ENCODE data around the gene SND1. TPM values are rescaled to one million over a fixed set of nuclear protein-coding genes. Genes with fewer than 3 reads are reported as not detected.

The SND1 gene
- polyA plus RNA-seq, 3 donors: 46.5 to 97.3 (median 79.8) TPM

GRCh38 chr7:127794551-127794950 is 142.6 kb downstream of the SND1 start:
- Mint-ChIP-seq H3K27me3 (ENCODE audit: low read depth in 3 of 3) (no peaks in the 10 kb centered on the region), H3K9me3 (no peaks in the 10 kb centered on the region), H3K36me3 (no peaks in the 10 kb centered on the region), H3K27ac (peak overlapping the region in 3 of 7 donors; percentile 55 to 74 (median 63)), H3K4me1 (peaks cover 73% of the 10 kb centered on the region), H3K4me3 (no peak overlapping the region)
- Histone ChIP-seq H3K4me1 (ENCODE audit: control insufficient read depth in 1 of 2, insufficient read depth in 2 of 2, low read length in 2 of 2) (peaks cover 61 to 63% of the 10 kb centered on the region in 2 donors), H3K27me3 (ENCODE audit: control insufficient read depth in 2 of 2, insufficient read depth in 2 of 2, low read length in 2 of 2) (no peaks in the 10 kb centered on the region), H3K9me3 (replicated peaks in 1 of 2; ENCODE audit: control insufficient read depth in 1 of 2, insufficient read depth in 1 of 2, low read length in 2 of 2) (no peaks in the 10 kb centered on the region), H4K20me1 (ENCODE audit: insufficient read depth, low read length) (peaks cover 84% of the 10 kb centered on the region), H3K27ac (ENCODE audit: low read depth in 1 of 2, low read length in 2 of 2) (no peak overlapping the region), H2AFZ (ENCODE audit: insufficient read depth, low read depth, low read length, poor library complexity, severe bottlenecking) (no peak overlapping the region), H3K9ac (ENCODE audit: insufficient read depth, low read length, poor library complexity, severe bottlenecking) (no peak overlapping the region), H3K36me3 (replicated peaks in 1 of 2; ENCODE audit: control insufficient read depth in 1 of 2, insufficient read depth in 2 of 2, low read length in 2 of 2) (no peaks in the 10 kb centered on the region), H3K79me2 (ENCODE audit: insufficient read depth, low read length) (peaks cover 85% of the 10 kb centered on the region), H3K4me3 (replicated peaks in 1 of 3; ENCODE audit: low read depth in 2 of 3, low read length in 3 of 3) (no peak overlapping the region), H3K4me2 (replicated peaks; ENCODE audit: extremely low read depth, low read length, poor library complexity, severe bottlenecking) (no peak overlapping the region)
- TF ChIP-seq, protein P1, sequence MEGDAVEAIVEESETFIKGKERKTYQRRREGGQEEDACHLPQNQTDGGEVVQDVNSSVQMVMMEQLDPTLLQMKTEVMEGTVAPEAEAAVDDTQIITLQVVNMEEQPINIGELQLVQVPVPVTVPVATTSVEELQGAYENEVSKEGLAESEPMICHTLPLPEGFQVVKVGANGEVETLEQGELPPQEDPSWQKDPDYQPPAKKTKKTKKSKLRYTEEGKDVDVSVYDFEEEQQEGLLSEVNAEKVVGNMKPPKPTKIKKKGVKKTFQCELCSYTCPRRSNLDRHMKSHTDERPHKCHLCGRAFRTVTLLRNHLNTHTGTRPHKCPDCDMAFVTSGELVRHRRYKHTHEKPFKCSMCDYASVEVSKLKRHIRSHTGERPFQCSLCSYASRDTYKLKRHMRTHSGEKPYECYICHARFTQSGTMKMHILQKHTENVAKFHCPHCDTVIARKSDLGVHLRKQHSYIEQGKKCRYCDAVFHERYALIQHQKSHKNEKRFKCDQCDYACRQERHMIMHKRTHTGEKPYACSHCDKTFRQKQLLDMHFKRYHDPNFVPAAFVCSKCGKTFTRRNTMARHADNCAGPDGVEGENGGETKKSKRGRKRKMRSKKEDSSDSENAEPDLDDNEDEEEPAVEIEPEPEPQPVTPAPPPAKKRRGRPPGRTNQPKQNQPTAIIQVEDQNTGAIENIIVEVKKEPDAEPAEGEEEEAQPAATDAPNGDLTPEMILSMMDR (IDR thresholded peaks at IDR 0.05): no peak
- DNase-seq: no peak
- WGBS (ENCODE audit: insufficient coverage): no CpG with 5 or more reads among the region's 4 CpGs
- intact Hi-C loops (cut with micrococcal nuclease): no loop called here

DNA sequence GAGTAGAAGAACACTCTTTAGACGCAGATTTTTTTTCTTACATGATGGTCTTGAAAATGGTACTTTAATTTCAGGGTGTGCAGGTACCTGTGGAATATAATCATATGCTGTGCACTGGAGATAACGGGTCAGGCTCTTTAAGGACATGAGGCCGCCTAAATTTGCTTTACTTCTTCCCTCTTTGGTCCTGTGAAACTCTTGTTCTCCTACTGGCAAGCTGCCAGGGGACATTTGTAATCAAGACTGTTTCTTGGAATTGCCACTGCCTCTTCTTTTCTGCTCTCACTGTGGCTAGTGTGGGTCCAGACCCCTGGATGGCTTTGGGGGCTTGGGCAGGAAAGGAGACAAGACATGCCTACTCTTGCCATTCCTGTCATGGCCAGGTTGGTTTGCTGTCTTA is 146.0 kb downstream of the SND1 start:
- H3K9ac ChIP-seq (ENCODE audit: insufficient read depth, low read length, poor library complexity, severe bottlenecking): no peak overlapping the region
- Mint-ChIP-seq H3K4me3 (no peak overlapping the region), H3K36me3 (no peaks in the 10 kb centered on the region), H3K27ac (peak overlapping the region in 1 of 7 donors; percentile 72), H3K9me3 (no peaks in the 10 kb centered on the region), H3K4me1 (peaks cover 40% of the 10 kb centered on the region), H3K27me3 (ENCODE audit: low read depth in 3 of 3) (no peaks in the 10 kb centered on the region)
- no peaks in the 10 kb centered on the region for H3K9me3 ChIP-seq (replicated peaks in 1 of 2; ENCODE audit: control insufficient read depth in 1 of 2, insufficient read depth in 1 of 2, low read length in 2 of 2)
- peak overlapping the region in 1 of 2 donors; percentile 14 for H3K27ac ChIP-seq (ENCODE audit: low read depth in 1 of 2, low read length in 2 of 2)
- TF ChIP-seq, protein P1 (IDR thresholded peaks at IDR 0.05): no peak
- no peak overlapping the region for H3K4me2 ChIP-seq (replicated peaks; ENCODE audit: extremely low read depth, low read length, poor library complexity, severe bottlenecking)
- H3K4me3 ChIP-seq (replicated peaks in 1 of 3; ENCODE audit: low read depth in 2 of 3, low read length in 3 of 3): no peak overlapping the region
- H3K4me1 ChIP-seq (ENCODE audit: control insufficient read depth in 1 of 2, insufficient read depth in 2 of 2, low read length in 2 of 2): peaks cover 29 to 31% of the 10 kb centered on the region in 2 donors
- peaks cover 94% of the 10 kb centered on the region for H3K79me2 ChIP-seq (ENCODE audit: insufficient read depth, low read length)
- H2AFZ ChIP-seq (ENCODE audit: insufficient read depth, low read depth, low read length, poor library complexity, severe bottlenecking): no peak overlapping the region
- intact Hi-C loops (cut with micrococcal nuclease): no loop called here
- H3K27me3 ChIP-seq (ENCODE audit: control insufficient read depth in 2 of 2, insufficient read depth in 2 of 2, low read length in 2 of 2): no peaks in the 10 kb centered on the region
- H3K36me3 ChIP-seq (replicated peaks in 1 of 2; ENCODE audit: control insufficient read depth in 1 of 2, insufficient read depth in 2 of 2, low read length in 2 of 2): no peaks in the 10 kb centered on the region
- DNase-seq: peak; percentile 19 to 31 (median 21)
- 57% methylated on average over 1 of the region's 3 CpGs for WGBS (ENCODE audit: insufficient coverage)
- peaks cover 79% of the 10 kb centered on the region for H4K20me1 ChIP-seq (ENCODE audit: insufficient read depth, low read length)

All from CD14-positive monocyte (primary cell).